NCI-H2029 (cell line): ENCODE data around the gene CGB7.
A peak's percentile ranks its signal among the peaks of the same experiment; 100 is the strongest.
"Not testable (repeated sequence)": the region's sequence is repeated elsewhere in the genome, so short reads cannot be mapped to it uniquely, and the experiment has no call there.

ENCODE experiments used
- DNase-seq: peaks from one replicate; lab custom pipeline; 2025; lab: John Stamatoyannopoulos, UW

Gene CGB7

DNA sequence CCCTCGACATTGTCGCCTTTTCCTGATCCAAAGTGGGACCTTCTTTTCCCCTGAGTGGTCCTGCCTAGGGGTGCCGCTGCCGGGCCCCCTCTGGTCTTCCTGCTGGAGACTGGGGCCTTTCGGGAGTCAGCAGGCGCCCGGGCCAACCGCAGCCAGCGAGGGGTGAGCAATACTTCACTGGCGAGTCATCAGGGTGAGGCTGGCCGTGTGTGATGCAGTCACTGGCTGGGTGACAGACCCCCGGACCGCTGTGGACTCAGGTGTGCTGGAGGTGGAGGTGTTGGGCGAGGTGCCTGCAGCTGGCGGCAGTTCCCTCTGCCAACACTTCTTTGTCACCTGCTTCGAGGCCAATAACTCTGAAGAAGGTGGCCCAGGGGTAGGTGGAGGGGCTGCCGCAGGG, 15.4 kb downstream of the CGB7 start:
- no peak for DNase-seq

DNA sequence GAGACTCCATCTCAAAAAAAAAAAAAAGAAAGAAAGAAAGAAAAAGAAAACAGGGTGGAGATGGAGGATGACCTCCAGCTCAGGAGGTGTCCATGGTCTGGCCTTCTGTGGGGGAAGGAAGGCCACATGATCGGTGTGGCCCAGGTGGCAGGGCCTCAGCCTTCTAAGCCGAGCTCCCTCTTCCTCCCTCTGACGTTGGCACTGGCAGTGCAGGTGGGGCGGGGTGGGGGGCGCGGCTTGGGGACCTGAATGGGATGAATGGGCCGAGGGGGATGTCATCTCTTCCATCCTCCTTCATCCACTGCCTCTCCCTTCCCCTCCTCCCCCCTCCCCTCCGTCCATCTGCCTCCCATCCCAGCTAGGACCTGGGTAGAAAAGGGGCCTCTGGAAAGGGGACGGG, 17.8 kb downstream of the CGB7 start:
- DNase-seq, result not testable (repeated sequence)

DNA sequence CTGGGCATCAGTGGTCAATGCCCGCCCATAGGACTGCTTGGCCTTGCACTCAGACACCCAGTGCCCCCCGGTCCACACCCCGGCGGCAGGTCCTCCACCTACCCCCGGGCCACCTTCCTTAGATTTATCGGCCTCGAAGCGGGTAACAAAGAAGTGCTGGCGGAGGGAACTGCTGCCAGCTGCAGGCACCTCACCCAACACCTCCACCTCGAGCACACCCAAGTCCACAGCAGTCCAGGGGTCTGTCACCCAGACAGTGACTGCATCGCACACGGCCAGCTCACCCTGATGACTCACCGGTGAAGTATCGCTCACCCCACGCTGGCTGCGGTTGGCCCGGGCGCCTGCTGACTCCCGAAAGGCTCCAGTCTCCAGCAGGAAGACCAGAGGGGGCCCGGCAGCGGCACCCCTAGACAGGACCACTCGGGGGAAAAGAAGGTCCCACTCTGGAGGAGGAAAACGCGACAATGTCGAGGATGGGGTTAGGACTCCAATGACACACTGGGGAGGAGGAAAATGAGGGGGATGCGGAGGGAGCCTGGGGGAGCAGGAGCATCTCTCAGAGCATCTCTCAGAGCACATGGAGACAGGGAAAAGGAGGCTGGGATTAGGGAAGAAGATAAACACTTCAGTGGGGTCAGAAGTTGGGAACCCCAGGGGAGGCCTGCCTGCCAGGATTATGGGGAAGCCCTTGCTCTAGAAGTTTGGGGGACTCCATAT, 18.8 kb downstream of the CGB7 start:
- not testable (repeated sequence) for DNase-seq

DNA sequence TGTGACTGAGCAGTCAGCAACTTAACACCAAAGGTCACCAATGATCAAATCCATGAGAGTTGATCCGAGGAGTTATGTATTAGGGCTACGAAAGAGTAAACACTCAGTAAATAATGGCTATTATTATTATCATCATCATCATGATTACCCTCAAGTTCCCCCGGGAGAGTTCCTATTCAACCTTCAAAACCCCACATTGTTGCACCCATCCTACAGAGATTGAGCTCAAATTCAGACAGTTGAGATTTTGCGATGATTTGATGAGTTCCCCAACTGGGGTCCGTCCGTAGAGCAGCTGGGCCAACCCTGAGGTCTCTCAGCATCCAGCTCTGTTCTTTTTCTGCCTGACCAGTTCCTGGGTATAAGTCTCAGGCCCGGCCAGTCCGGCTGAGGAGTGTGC, 19.4 kb downstream of the CGB7 start:
- DNase-seq, result not testable (repeated sequence)

DNA sequence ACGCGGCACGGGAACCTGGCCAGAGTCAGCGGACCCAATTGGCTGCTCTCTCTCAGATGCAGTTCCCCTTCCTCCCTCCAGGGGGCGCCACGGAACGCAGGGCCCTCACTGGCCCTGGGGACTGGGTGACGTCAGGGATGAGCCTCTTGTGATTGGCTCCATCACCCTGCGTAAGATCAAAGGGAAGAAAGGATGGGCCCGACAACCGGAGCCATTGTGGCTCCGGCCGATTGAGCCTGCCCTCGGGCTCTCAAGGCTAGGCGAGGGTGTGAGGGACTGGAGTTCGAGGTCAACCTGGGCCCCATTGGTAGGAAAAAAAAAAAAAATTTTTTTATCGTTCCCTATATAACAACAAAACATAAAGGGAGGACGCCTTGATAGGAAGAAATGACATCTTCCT, 20.7 kb downstream of the CGB7 start, which contains the start of gene CGB1:
Gene CGB1 (minus strand): TSS at position 81 of the 400 bp plus-strand sequence. CDS start 184 bp downstream, outside the sequence.
- DNase-seq, result peak; percentile 15

DNA sequence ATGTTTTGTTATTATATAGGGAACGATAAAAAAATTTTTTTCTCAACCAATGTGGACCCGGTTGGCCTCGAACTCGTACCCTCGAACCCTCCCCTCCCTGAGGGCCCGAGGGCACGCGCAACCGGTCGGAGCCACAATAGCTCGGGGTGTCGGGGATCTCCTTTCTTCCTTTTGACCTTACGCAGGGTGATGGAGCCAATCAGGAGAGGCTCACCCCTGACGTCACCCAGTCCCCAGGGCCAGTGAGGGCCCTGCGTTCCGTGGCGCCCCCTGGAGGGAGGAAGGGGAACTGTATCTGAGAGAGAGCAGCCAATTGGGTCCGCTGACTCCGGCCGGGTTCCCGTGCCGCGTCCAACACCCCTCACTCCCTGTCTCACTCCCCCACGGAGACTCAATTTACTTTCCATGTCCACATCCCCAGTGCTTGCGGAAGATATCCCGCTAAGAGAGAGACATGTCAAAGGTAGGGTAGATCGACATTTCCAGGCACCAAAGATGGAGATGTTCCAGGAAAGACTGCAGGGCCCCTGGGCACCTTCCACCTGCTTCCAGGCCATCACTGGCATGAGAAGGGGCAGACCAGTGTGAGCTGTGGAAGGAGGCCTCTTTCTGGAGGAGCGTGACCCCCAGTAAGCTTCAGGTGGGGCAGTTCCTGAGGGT, 25.8 kb downstream of the CGB7 start, which contains the start of gene CGB2:
Gene CGB2 (plus strand): TSS at position 249 of the 660 bp plus-strand sequence. CDS start 206 bp downstream, at position 455.
- peak; percentile 30 for DNase-seq

DNA sequence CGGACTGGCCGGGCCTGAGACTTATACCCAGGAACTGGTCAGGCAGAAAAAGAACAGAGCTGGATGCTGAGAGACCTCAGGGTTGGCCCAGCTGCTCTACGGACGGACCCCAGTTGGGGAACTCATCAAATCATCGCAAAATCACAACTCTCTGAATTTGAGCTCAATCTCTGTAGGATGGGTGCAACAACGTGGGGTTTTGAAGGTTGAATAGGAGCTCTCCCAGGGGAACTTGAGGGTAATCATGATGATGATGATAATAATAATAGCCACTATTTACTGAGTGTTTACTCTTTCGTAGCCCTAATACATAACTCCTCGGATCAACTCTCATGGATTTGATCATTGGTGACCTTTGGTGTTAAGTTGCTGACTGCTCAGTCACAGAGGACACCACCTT, 27.2 kb downstream of the CGB7 start:
- not testable (repeated sequence) for DNase-seq

DNA sequence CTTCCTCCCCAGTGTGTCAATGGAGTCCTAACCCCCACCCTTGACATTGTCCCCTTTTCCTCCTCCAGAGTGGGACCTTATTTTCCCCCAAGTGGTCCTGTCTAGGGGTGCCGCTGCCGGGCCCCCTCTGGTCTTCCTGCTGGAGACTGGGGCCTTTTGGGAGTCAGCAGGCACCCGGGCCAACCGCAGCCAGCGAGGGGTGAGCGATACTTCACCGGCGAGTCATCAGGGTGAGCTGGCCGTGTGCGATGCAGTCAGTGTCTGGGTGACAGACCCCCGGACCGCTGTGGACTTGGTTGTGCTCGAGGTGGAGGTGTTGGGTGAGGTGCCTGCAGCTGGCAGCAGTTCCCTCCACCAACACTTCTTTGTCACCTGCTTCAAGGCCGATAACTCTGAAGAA, 27.8 kb downstream of the CGB7 start:
- DNase-seq, result not testable (repeated sequence)

DNA sequence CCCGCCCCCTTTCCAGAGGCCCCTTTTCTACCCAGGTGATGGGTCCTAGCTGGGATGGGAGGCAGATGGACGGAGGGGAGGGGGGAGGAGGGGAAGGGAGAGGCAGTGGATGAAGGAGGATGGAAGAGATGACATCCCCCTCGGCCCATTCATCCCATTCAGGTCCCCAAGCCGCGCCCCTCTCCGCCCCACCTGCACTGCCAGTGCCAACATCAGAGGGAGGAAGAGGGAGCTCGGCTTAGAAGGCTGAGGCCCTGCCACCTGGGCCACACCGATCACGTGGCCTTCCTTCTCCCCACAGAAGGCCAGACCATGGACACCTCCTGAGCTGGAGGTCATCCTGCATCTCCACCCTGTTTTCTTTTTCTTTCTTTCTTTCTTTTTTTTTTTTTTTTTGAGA, 28.9 kb downstream of the CGB7 start:
- DNase-seq, result not testable (repeated sequence)

DNA sequence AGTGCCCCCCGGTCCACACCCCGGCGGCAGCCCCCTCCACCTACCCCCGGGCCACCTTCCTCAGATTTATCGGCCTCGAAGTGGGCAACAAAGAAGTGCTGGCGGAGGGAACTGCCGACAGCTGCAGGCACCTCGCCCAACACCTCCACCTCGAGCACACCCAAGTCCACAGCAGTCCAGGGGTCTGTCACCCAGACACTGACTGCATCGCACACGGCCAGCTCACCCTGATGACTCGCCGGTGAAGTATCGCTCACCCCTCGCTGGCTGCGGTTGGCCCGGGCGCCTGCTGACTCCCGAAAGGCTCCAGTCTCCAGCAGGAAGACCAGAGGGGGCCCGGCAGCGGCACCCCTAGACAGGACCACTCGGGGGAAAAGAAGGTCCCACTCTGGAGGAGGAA, 31.9 kb downstream of the CGB7 start:
- DNase-seq, result not testable (repeated sequence)

DNA sequence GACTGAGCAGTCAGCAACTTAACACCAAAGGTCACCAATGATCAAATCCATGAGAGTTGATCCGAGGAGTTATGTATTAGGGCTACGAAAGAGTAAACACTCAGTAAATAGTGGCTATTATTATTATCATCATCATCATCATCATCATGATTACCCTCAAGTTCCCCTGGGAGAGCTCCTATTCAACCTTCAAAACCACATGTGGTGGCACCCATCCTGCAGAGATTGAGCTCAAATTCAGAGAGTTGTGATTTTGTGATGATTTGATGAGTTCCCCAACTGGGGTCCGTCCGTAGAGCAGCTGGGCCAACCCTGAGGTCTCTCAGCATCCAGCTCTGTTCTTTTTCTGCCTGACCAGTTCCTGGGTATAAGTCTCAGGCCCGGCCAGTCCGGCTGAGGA, 32.5 kb downstream of the CGB7 start:
- DNase-seq, result not testable (repeated sequence)

DNA sequence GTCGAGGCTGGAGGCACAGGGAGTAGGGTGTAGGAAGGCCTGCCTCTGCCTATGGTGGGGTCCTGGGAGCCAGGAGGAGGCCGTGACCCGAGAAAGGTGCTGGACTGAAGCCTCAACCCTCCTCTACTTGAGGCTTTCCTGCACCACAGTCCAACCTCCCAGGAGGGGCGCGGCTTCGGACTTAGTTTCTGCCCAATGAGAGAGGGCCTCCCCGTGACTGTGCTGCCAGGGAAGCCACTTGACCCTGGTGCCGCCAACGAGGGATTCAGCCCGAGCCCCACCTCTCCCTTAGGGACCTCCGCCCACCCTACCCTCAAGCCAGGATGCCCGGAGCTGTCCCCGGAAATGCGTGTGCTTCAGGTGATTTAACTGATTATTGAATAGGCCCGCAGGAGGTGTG, 33.3 kb downstream of the CGB7 start, which contains the start of gene CGB3:
Gene CGB3 (minus strand): TSS at position 101 of the 400 bp plus-strand sequence. CDS start 362 bp downstream, outside the sequence.
- DNase-seq, result not testable (repeated sequence)

DNA sequence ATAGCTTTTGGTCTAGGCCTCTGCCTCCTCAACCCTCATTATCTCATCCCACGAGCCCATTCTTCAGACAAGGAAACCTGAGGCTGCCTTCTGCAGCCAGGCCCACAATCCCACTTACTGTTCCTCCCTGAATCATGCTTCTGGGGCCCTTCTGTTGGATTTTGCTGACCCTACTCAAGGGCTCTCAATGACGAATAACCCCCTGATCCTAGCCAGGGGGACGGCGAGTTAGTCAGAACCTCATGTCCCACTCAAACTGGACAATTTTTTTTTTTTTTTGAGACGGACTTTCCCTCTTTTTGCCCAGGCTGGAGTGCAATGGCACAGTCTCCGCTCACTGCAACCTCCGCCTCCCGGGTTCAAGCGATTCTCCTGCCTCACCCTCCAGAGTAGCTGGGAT, 35.4 kb downstream of the CGB7 start:
- no peak for DNase-seq

DNA sequence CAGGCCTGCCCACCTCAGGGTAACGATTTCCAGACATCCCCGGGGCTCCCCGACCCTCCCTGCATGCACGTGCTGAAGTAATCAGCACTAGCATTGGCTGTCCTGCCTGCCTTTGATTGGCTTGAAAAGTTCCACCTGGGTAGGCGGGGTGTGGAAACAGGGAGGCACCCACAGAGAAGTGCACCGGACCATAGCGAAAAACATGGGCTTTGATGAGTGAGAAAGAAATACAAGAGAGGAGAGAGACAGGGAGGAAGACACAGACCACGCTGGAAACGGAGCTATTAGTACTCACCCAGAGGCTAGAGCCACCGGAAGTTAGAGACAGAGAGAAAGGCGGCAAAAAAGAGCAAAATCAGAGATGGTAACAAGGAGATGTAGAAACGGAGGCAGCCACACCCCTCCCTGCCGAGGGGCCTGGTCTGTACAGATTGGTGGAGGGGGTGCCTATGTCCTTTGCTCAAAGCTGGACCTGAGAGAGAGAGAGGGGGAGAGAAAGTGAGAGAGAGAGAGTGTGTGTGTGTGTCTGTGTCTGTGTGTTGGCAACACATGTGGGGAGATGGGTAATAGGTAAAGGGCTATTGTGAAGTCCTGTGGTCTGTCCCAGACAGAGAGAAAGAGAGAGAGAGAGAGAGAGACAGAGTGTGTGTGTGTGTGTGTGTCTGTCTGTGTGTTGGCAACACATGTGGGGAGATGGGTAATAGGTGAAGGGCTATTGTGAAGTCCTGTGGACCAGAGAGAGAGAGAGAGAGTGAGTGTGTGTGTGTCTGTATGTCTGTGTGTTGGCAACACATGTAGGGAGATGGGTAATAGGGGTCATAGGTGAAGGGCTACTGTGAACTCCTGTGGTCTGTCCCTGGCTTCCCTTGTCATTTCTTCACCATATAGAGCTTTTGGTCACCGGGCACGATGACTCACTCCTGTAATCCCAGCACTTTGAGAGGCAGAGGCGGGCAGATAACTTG, 36.3 kb downstream of the CGB7 start:
- no peak for DNase-seq

DNA sequence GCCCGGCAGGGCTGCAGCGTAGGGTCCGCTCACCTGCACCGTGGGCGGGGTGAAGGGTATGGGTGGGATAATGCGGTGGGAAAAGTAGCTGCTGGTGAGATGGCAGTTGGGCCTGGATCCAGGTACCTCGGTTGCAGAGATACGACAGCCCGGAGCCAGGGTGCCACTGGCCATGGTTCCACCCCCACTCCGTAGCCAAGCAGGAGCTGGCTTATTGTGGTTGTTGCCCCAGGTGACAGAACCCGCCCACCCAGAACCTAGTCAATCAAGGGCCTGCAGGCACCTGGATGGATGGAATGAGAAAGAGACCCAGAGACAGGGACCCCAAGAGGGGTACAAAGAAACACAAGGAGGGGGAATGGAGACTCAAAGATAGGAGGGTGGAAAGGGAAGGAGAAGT, 37.2 kb downstream of the CGB7 start:
- peak; percentile 13 for DNase-seq

DNA sequence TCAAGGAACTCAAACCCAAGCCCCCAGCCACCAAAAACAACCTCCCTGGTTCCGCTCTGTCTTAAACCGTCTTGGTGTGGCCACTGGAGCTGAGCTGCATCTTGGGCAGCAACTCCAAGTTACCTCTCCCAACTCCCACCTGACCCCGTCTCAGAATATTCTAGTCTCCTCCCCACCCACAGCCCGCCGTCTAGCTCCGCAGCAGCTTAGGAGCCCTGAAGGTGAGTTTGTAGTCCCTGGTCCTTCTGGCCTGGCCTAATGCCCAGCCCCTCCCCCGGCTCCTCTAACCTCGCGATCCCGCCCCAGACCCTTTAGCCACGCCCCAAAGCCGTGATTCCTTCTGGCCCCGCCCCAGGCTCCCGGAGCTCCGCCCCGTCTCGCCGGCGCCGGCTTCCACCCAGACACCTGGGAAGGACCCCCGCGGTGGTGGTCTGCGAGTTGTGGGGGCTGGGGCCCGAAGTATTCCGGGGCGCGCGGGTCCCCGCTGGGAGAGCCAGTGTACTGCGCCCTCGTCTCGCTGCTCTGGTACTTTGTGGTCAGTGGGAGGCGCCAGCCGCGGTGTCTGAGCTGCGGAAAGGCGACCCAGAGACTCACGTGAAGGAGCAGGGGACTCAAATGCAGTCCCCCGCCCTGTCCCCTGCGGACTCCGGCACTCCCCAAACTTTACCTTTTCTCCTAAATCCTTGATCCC, 38.2 kb downstream of the CGB7 start:
- peak; percentile 83 for DNase-seq

DNA sequence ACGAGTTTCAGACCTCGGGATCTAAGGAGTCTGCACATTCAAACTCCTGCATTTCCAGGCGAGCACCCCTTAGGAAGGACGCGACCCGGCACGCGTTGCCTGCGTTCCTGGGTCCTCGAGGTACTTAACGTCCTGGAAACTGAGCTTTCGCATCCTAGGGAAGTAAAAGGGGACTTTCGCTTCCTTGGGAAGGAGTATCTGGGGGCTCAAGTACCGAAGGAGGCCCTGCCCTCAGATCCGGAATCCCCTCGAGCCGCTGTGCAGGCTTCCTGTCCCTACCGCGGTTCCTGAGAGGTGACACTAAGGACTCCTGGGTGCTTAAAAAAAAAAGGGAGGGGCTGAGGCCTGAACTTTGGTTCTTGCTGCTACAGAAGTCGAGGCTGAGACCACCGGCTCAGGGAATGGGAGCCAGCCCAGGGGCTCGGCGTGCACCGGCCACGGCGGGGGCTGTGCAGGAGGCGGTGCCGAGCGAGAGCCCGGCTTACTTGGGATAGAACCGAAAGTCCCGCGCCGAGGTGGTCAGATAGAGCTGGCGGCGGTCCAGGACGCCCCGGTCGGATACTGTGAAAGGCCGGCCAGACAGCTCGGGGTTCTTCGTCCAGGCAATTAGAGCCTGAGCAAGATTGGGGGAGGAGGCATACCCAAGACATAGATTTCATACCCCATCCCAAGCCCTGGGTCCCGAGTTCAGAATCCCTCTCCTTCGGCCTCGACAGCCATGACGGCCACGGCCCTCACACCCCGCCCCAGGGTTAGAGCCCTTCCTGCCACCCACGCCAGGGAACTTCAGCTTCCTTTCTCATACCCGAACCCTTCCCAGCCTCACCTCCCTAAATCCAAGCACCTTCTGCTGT, 38.9 kb downstream of the CGB7 start:
- DNase-seq, result not testable (repeated sequence)

DNA sequence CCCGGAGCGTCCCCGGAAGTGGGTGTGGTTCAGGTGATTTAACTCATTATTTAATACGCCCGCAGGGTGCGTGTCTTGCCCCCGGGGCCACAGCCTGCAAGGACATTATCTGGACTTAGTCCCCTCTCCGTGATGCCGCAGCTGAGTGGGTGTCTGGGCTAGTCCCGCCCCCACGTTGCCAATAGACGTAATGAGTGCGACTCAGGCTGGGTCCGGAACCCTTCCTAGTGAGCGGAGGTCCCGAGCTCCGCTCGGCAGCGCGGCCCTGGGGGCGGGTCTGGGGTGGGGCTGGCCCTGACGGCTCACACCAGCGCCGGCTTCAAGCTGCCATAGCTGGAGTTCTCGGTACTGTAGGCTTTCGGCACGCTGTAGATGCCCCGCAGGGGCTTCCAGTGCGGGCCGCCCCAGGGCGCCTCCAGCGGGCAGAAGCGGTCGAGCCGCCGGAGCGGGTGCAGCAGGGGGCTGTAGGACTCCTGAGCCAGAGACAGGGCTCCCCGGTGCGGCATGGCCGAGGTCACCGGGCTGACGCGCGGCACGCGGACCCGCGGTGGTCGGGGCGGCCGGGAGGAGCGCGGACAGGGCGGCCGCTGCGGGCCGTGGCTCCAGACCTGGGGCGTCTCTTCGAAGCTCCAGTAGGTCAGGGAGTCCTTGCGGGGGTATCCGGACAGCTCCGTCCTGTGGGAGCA, 39.7 kb downstream of the CGB7 start:
- DNase-seq, result no peak

DNA sequence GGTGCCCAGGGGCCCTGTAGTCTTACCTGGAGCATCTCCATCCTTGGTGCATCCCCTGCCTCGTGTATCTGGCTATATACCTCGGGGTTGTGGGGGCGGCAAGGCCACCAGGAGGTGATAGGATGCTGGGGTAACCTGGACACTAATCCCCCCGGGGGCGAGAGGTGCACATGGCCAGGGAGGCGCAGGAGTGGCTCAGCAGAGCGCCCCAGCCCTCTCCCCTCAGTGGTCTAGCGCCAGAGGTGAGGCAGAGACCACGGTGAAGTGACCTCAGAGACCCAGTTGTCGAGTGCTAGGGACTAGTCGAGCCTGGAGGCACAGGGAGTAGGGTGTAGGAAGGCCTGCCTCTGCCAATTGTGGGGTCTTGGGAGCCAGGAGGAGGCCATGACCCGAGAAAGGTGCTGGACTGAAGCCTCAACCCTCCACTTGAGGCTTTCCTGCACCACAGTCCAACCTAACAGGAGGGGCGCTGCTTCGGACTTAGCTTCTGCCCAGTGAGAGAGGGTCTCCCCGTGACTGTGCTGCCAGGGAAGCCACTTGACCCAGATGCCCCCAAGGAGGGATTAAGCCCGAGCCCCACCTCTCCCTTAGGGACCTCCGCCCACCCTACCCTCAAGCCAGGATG, 40.4 kb downstream of the CGB7 start, which contains the start of gene LHB:
Gene LHB (minus strand): TSS at position 51 of the 625 bp plus-strand sequence. CDS start 10 bp downstream, at position 41.
- DNase-seq, result no peak
